ENCODE results near the gene TXNRD3.

GRCh38 chr3:126599101-126599500 lies 55.8 kb downstream of the TXNRD3 start:
- TF ChIP-seq EZH2 (IDR thresholded peaks at IDR 0.05) (no peak), POLR2AphosphoS5 (IDR thresholded peaks at IDR 0.05; ENCODE audit: borderline replicate concordance, low read depth, low read length) (no peak)

Data from SK-N-MC (cell line).